AG04449 (cell line): ENCODE results near the gene VILL.

Experiments
- CTCF ChIA-PET: fragments of 350-600 bp; formaldehyde crosslinking; extraction: SDS; loops from one replicate; lab custom pipeline; 2021; ENCODE audit warnings: antibody characterized with exemption; lab: Yijun Ruan, JAX
- POLR2A ChIA-PET: fragments of 400-600, 350-600 bp; formaldehyde crosslinking; extraction: SDS; loops from one replicate; lab custom pipeline; 2020; ENCODE audit warnings: antibody characterized with exemption, inconsistent platforms; lab: Yijun Ruan, JAX
- DNase-seq: peaks from one replicate; pipeline ENCODE4 v3.0.0-alpha.2; 2010; ENCODE audit warnings: low read depth, low spot score
- H3K4me3 ChIP-seq: 2 replicates; pipeline ENCODE4 v1.5.1; 2011; ENCODE audit warnings: low read depth, mild to moderate bottlenecking, control low read depth, low read length
- CTCF ChIP-seq: IDR thresholded peaks from one replicate; pipeline ENCODE4 v1.5.1; 2011; ENCODE audit warnings: mild to moderate bottlenecking, moderate library complexity, low read length, control low read depth, inconsistent platforms; ENCODE audit not compliant: insufficient read depth; ENCODE audit errors: missing control alignments

Gene VILL

GRCh38 chr3:37982331-37982730 is 8.3 kb upstream of the VILL start:
- H3K4me3 ChIP-seq = no peak overlapping the region
- ChIA-PET CTCF (interaction anchor here (0.8 to 4.4 kb wide), 7 partner anchors 9 to 130 kb away, joined by 3 to 16 read pairs (median 4); no protein-coding TSS in a partner anchor), POLR2A (no interaction called here)
- no peak for DNase-seq
- TF ChIP-seq CTCF = no peak

GRCh38 chr3:37984051-37984450 is 6.5 kb upstream of the VILL start:
- no peak overlapping the region for H3K4me3 ChIP-seq
- CTCF ChIA-PET = interaction anchor here (1.0 to 3.1 kb wide), 7 partner anchors 9 to 132 kb away, joined by 3 to 21 read pairs (median 4); no protein-coding TSS in a partner anchor
- TF ChIP-seq CTCF = no peak
- POLR2A ChIA-PET = no interaction called here
- DNase-seq = no peak

- POLR2A ChIA-PET = no interaction called here
- no peak overlapping the region for H3K4me3 ChIP-seq
- no peak for TF ChIP-seq CTCF
- CTCF ChIA-PET = interaction anchor here (1.4 to 3.1 kb wide), 6 partner anchors 10 to 130 kb away, joined by 3 to 21 read pairs (median 6); no protein-coding TSS in a partner anchor
- DNase-seq = no peak
These were observed 6.0 kb upstream of the VILL start for GRCh38 chr3:37984596-37984995.

- DNase-seq = no peak
- no peak for TF ChIP-seq CTCF
- POLR2A ChIA-PET = interaction anchor here (0.7 kb wide), 1 partner anchor 230 kb away, joined by 3 read pairs; no protein-coding TSS in a partner anchor
- H3K4me3 ChIP-seq = no peak overlapping the region
- CTCF ChIA-PET = interaction anchor here (0.7 to 3.1 kb wide), 6 partner anchors 11 to 169 kb away, joined by 3 to 21 read pairs (median 7); no protein-coding TSS in a partner anchor
These were observed 4.8 kb upstream of the VILL start for GRCh38 chr3:37985637-37986320.

- TF ChIP-seq CTCF = no peak
- H3K4me3 ChIP-seq = no peak overlapping the region
- no peak for DNase-seq
- CTCF ChIA-PET = interaction anchor here (1.0 to 3.1 kb wide), 7 partner anchors 12 to 132 kb away, joined by 3 to 21 read pairs (median 9); no protein-coding TSS in a partner anchor
- POLR2A ChIA-PET = interaction anchor here (0.7 kb wide), 1 partner anchor 229 kb away, joined by 3 read pairs; no protein-coding TSS in a partner anchor
These were observed 3.9 kb upstream of the VILL start for GRCh38 chr3:37986479-37987314.
